DMS 273 treated with DMSO at 0.1 percent for 48 hours (cell line): Measurements from ENCODE around the gene GRIK3.
"Not testable (repeated sequence)": the region's sequence is repeated elsewhere in the genome, so short reads cannot be mapped to it uniquely, and the experiment has no call there.

ENCODE experiments used
- DNase-seq: peaks from one replicate; lab custom pipeline; 2025; lab: John Stamatoyannopoulos, UW

Gene GRIK3

GRCh38 chr1:36784147-36784859, 250.0 kb downstream of the GRIK3 start:
- DNase-seq, result no peak

DNA sequence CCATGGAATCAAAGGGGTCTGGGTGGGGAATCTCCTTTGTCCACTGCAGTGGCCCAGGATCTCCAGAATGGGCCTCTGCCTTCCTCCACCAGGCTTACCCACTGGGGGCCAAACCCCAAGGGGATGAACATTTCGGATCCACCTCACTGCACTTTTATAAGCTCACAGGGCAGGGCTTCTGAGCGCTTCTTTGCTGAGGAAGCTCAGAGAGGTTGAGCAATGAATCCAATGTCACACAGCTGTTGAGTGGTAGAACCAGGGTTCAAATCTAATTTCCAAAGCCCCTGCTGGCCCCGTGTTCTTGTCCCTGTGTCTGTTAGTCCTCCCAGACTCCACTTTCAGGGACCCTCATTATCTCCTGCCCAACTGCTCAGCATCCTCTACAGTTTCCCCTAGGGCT, 250.8 kb downstream of the GRIK3 start:
- no peak for DNase-seq

DNA sequence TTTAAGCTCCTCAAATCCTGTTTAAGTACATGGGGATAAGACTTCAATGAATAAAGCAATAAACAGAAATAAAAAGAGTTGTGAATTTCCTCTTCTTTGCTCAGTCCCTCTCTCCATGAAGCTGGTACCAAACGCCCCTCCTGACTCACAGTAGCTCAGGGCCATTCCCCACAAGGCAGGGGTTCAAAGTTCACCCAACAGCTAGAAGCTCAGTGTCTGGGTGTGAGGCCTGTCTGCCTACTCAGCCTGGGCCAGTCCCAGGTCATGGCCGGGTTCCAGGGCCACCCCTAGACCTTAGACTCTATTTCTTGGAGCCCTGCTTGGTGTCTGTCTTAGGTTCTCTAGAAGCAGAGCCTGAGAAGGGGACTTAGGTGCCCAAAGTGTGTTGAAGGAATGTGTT, 251.5 kb downstream of the GRIK3 start:
- no peak for DNase-seq

- DNase-seq, result no peak
Observed at GRCh38 chr1:36782085-36782484, 252.2 kb downstream of the GRIK3 start.

- DNase-seq, result peak; percentile 38
Observed at GRCh38 chr1:36781098-36781497, 253.2 kb downstream of the GRIK3 start.

- no peak for DNase-seq
Observed at GRCh38 chr1:36778740-36779139, 255.6 kb downstream of the GRIK3 start.

DNA sequence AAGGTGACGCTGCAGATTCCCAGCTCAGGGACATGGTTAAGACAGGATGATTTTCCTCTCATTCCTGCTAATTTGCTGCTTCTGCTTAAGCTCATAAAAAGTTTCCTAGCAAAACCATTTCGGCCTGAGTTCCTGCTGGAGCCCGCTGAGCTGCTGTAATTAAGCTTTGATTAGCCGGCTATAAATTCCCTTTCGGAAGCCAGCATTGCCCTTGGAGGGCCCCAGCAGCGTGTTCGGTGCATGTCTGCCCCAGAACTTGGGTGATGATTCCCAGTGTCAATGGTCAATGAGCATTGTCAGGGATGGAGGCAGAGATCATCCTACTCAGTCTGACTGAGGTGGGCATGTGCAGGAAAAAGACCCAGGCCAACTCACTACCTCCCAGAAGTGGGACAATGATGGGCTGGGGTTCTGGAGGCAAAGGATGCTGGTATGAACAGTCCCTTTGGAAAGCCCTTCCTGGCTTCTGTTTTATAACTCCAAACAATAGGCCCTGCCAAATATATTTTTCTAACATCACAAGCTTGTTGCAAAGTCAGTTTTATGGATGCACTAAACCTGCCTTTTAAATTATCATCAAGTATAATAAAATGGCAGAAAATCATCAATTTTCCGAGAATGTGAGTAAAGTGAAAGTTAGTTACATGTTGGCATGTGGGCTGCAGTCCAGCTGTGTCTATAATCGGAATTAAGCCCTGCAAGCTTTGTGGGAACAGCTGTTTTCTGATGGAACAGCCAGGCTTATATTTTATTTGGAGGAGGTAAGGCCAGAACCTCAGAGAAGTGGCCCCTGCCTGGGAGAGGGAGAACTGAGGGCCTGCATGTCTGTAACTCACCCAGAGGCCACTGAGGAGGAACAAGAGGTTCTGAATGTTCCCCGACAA, 257.1 kb downstream of the GRIK3 start:
- DNase-seq, result no peak

- no peak for DNase-seq
Observed at GRCh38 chr1:36776256-36776655, 258.1 kb downstream of the GRIK3 start.

- no peak for DNase-seq
Observed at GRCh38 chr1:36775716-36776115, 258.6 kb downstream of the GRIK3 start.

GRCh38 chr1:36773827-36774541, 260.3 kb downstream of the GRIK3 start:
- DNase-seq, result no peak

- no peak for DNase-seq
Observed at GRCh38 chr1:36772647-36773495, 261.4 kb downstream of the GRIK3 start.

GRCh38 chr1:36771660-36772284, 262.5 kb downstream of the GRIK3 start:
- no peak for DNase-seq

DNA sequence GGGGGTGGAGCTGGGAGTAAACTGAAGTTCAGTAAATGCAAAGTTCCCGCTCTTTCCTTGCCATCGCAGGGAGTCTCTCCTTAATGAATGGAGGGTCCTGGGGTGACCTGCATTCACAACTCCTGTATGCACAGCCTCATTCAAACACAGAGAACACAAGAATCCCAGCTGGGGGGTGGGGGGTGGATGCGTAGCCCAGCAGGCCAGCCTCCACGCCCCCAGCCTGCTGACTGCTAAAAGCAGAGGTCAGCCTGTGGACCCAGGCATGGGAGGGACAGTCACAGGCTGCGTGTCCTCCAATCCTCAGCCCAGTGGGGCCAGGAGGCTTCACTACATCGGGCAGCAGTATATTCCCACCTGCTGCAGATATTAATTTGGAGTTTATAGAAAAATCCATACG, 263.1 kb downstream of the GRIK3 start:
- DNase-seq, result no peak

GRCh38 chr1:36769886-36770830, 264.2 kb downstream of the GRIK3 start:
- DNase-seq, result no peak

- DNase-seq, result no peak
Observed at GRCh38 chr1:36768486-36769178, 265.7 kb downstream of the GRIK3 start.

DNA sequence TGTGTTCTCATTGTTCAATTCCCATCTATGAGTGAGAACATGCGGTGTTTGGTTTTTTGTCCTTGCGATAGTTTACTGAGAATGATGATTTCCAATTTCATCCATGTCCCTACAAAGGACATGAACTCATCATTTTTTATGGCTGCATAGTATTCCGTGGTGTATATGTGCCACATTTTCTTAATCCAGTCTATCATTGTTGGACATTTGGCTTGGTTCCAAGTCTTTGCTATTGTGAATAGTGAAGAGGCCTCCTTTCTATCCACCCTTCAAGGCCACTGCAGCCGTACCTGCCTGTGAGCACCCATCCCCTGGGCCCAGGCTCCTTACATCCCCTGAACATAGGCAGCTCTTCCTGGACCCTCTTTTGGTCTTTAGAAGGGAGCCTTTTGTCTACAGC, 266.9 kb downstream of the GRIK3 start:
- not testable (repeated sequence) for DNase-seq

GRCh38 chr1:36766481-36766880, 267.8 kb downstream of the GRIK3 start:
- no peak for DNase-seq

DNA sequence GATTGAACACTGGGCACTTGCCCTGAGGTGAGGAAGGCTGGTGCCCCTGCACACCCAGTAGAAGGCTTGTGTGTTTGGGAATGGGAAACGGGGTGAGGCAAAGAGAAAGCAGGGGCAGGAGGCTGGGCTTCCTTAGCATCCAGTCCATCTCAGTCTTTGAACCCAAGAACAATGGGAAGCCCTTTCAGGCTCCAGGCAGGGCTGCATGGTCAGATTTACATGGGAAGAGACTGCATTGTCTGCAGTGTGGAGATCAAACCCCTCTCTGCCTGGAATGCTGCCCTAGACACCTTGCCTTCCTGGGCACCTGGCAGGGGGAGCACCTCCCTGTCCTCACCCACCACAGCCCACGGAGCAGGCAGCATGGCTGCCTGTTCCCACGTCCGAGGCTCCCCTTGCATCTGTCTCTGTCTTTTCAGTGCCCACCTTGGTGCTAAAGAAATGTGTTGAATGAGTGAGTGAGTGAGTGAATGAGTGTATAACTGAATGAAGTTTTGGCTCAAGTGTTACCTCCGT, 268.5 kb downstream of the GRIK3 start:
- DNase-seq, result no peak

DNA sequence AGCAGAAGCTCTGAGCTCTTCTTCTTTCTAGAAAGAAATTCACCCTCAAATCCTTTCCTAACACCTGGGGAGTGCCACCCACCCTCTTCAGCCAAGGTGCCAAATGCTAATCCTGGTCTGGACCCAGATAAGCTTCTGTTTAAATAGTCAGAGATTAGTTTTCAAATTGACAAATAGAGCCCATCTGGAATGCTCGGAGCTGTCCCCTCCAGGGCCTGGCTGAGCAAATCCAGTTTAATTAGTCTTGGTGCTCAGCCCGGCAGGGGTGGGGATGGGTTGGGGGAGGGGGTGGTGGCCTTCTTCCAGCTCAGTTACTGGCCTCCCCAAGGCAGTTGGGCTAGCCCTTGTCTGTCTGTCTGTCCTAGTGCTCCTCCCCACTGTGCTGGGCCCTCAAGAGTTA, 269.5 kb downstream of the GRIK3 start:
- DNase-seq, result peak; percentile 87
